HG02678 (cell line): ENCODE results near the gene TJAP1.
"Not testable (repeated sequence)": the region's sequence is repeated elsewhere in the genome, so short reads cannot be mapped to it uniquely, and the experiment has no call there.

Experiments
- ATAC-seq: cut with Tn5 transposase; IDR thresholded peaks from one replicate; pipeline ENCODE4 v1.9.1; 2021; ENCODE audit warnings: mild to moderate bottlenecking, moderate library complexity; ENCODE audit not compliant: unreplicated experiment

The TJAP1 gene

DNA sequence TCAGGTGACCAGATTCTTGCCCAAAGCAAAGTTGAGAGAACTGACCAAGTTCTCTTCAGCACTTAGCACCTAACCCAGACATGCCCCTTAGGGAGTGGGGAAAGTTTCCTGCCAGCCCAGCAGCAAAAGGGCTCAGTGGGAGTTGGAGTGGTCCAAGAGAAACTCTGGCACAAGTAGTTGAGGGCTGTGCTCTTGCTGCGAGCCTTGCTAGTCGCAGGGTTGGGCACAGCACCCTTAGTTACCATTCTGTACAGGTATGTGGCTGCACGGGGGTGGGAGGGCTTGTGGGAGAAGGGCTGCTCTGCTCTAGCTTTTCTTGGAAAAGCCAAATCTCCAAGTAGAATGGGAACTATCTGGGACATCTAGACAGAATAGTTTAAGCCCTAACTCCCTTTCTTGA lies 45.9 kb downstream of the TJAP1 start:
- ATAC-seq = no peak

DNA sequence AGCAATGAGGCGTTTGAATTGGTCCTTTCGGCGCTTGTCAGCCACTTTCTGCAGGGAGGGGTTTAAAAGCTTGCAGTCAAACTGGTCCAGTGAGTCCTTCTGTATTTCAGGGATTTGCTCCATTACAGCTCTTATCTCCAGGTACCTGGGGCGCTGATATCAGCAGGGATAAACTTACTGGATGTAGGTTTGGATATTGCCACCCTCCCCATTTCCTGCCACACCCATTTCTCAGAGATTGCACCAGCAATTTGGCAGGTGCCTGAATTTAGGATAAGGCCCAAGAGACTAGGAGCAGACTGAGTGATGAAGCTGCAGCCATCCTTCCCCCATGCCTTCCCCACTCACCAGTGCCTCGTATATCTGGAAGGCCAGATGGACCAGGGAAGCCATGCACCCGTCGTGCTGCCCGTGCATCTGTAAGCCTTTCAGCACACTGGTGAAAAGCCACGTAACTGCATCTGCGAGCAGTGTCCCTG lies 47.2 kb downstream of the TJAP1 start:
- ATAC-seq = no peak

DNA sequence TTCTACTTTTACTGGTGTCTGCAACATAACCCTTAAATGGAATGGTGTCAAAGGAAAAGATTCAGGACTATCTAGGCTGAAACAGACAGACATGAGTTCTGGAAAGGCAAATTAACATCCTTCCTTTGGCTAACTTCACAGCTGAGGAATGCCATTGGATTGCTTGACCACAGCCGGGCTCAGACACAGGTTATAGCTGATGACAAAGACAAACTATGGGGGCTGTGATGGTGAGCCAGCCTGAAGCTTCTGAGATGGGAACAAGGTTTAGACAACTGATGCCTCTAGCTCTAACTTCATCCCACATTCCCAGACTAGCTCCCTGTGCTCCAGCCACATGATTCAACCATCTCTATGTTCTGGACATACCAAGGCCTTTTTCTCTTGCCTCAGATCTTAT lies 54.8 kb downstream of the TJAP1 start:
- ATAC-seq = no peak

DNA sequence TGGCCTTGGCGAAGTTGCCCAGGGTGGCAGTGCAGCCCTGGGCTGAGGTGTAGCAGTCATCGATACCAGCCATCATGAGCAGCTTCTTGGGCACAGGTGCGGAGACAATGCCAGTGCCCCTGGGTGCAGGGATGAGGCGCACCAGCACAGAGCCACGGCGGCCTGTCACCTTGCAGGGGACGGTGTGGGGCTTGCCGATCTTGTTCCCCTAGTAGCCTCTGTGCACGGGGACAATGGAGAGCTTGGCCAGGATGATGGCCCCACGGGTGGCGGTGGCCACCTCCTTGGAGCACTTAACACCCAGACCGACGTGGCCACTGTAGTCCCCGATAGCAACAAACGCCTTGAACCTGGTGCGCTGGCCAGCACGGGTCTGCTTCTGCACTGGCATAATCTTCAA lies 61.6 kb downstream of the TJAP1 start:
- not testable (repeated sequence) for ATAC-seq

DNA sequence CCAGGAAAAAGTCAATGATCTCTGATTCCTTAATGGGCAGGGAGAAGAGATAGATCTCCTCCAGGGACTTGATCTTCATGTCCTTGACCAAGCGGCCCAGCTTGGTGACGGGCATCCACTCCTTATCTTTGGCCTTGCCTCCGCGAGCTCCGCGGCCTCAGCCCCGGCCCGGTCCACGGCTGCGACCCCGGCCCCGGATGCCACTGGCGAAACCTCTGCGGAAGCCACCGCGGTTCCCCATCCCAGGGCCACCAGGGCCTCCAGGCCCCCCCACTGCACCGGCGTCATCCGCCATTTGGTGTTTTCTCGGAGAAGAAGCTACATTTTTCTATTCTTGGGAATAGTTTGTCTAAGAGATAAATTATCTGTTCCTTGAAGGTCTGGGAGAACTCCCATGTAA lies 62.0 kb downstream of the TJAP1 start:
- not testable (repeated sequence) for ATAC-seq

DNA sequence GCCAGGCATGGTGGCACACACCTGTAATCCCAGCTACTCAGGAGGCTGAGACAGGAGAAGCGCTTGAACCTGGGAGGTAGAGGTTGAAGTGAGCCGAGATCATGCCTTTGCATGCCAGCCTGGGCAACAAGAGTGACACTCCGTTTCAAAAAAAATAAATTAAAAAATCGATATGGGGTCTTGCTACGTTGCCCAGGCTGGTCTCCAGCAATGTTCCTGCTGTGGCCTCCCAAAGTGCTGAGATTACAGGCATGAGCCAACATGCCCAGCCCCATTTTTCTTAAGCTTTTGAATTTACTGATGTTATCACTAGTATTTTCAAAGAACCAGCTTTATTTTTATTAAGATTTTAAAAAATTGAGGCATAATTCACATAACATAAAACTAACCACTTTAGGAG lies 63.1 kb downstream of the TJAP1 start:
- no peak for ATAC-seq

DNA sequence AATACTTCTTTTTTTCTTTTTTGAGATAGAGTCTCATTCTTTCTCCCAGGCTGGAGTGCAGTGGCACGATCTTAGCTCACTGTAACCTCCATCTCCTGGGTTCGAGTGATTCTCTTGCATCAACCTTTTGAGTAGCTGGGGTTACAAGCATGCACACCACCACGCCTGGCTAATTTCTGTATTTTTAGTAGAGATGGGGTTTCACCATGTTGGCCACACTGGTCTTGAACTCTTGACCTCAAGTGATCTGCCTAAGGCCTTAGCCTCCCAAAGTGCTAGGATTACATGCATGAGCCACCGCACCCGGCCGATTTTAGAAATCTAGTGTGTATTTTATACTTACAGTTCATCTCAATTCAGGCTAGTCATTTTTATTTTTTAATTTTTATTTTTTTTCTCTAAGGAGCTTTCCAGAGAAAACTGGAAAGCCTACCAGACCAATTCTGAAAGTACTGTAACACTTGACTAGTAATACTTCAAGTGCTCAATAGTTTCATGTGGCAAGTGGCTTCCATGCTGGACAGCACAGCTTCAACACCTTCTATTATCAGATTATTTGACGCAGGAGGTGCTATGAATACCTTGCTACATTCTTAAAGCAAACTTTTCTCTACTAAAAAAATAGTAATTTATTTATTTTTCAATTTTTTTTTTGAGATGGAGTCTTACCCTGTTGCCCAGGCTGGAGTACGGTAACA lies 64.6 kb downstream of the TJAP1 start:
- no peak for ATAC-seq

DNA sequence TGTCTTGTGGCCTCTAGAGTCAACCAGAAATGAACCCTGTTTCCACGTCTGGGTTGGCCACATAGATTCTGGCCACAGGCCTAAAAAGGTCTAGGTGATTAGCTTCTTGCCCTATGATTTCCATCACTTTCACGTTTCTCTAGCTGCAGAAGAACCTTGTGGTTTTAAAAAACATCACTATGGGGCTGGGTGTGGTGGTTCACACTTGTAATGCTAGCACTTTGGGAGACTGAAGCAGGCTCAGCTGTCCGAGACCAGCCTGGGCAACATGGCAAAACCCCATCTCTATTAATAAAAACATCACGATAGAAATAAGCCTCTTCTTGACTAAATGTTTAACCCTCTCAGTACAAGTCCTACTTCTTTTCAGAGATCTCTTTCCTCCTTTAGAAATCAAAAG lies 67.1 kb downstream of the TJAP1 start:
- no peak for ATAC-seq

DNA sequence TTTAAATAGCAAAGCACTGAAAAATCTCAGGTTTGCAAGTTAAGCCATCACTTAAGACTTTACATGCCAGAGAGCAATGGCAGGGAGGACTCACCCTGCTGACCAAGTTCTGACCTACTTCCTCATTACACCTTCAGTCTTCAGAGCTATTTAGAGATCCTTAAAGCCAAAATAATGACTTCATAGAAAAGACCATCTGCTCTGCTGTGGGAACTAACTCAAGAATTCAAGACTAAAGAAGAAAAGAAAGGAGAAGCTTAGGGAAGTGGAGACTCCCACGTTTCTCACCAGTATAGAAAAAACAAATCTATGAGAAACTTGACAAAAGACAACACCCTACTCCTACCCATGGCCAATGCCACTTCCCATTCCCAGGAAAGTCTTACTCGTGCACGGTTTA lies 69.9 kb downstream of the TJAP1 start:
- no peak for ATAC-seq
